Pons (tissue), 1 donor: ENCODE results near the gene MC5R.
"Not testable (repeated sequence)": the region's sequence is repeated elsewhere in the genome, so short reads cannot be mapped to it uniquely, and the experiment has no call there.

Experiments
- DNase-seq: peaks from one replicate; pipeline ENCODE4 v3.0.0-alpha.2; 2016; ENCODE audit warnings: low spot score

The MC5R gene

GRCh38 chr18:13849791-13850190 is 25.8 kb downstream of the MC5R start:
- no peak for DNase-seq

DNA sequence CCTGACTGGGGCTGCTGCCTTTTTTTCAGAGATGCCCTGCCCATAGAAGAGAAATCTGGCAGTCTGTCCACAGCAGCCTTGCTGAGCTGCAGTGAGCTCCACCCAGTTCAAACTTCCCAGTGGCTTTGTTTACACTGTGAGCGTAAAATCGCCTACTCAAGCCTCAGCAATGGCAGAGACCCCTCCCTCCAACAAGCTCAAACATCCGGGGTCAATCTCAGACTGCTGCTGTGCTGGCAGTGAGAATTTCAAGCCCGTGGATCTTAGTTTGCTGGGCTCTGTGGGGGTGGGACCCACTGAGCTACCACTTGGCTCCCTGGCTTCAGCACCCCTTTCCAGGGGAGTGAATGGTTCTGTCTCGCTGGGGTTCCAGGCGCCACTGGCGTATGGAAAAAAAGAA is 38.9 kb downstream of the MC5R start:
- DNase-seq = not testable (repeated sequence)

GRCh38 chr18:13868501-13869271 is 44.7 kb downstream of the MC5R start:
- no peak for DNase-seq

- DNase-seq = no peak
Observed at GRCh38 chr18:13871701-13872100, 47.8 kb downstream of the MC5R start.

- no peak for DNase-seq
Observed at GRCh38 chr18:13872373-13872772, 48.4 kb downstream of the MC5R start.

GRCh38 chr18:13872932-13873331 is 49.0 kb downstream of the MC5R start:
- no peak for DNase-seq

GRCh38 chr18:13874558-13874957 is 50.6 kb downstream of the MC5R start:
- no peak for DNase-seq
